ENCODE results near the gene STARD8.

STARD8 gene

GRCh38 chrX:68753218-68753617, 105.8 kb downstream of the STARD8 start:
- no peak for DNase-seq

- DNase-seq = no peak
Measured at GRCh38 chrX:68754406-68754805, 106.9 kb downstream of the STARD8 start.

DNA sequence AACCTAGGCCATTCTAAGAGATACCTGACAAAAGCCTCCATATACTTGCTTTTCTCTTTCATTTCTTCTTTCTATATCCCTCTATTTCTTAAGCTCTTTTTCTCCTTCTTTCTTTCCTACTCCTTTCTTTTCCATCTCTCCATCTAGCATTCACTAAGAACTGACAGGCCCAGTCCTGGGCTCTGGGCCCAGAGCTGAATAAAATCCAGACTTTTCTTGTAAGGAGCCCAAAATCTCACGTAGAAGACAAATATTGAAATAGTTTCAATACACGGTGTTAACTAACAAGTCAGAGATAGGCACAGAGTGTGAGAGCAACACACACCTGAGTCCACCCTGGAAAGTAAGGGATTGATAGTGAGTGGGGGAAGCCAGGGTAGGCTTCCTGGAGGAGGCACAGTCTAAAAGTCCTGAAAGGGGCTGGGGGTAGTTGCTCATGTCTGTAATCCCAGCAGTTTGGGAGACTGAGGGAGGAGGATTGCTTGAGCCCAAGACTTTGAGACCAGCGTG, 108.2 kb downstream of the STARD8 start:
- no peak for DNase-seq

DNA sequence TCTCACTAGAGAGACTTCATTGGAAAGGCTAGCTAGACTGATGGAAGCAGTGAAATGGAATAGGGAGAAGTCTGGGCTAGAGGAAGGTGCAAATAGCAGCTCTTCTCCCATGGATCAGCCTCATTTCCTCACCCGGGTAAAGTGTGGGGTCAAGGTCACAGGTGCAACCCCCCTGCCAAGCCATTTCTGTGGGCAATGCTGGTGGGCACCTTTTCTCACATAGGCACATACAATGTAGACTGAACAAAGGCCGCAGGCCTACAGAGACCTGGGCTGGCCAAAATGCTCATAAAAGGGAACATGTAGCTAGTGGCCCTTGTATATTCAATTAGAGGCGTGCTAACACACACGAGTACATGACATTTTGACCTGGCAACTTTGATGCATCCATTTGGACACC, 109.9 kb downstream of the STARD8 start:
- DNase-seq = no peak

- DNase-seq = no peak
Measured at GRCh38 chrX:68757731-68758130, 110.3 kb downstream of the STARD8 start.

DNA sequence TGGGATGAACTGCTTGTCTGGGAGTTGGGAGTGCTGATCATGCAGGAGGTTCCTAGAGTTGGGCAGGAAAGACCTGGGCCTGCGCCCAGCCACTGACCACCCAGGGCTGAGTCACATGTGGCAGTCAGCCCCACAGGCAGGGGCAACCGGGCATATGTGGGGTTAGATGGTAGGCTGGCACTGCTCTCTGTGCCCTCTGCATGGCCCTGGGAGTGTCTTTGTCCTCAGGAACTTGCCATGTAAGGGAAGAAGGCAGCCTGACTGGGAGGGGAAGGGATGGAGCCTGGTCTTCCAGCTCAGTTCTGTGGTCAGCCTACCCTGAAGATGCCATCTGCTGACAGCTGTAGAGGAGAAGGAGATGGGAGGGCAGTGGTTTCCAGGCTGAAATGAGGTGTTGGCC, 111.2 kb downstream of the STARD8 start:
- no peak for DNase-seq

DNA sequence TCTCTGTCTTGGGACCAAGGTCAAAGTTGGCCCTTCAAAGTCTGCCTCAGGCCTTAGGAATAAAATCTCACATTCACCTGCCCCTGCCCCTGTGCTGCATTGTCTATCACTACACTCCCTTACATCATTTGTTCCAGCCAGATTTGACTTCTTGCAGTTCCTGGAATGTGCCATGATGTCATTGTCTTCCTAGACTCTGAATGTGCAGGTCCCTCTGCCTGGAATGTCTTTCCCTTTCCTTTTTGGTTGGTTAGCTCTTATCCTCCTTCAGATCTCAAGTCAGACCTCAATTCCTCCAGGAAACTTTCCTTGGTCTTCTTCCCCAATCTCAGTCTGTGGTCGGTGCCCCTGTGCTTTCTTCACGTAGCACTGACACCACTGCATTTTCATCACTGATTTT, 113.6 kb downstream of the STARD8 start:
- no peak for DNase-seq

DNA sequence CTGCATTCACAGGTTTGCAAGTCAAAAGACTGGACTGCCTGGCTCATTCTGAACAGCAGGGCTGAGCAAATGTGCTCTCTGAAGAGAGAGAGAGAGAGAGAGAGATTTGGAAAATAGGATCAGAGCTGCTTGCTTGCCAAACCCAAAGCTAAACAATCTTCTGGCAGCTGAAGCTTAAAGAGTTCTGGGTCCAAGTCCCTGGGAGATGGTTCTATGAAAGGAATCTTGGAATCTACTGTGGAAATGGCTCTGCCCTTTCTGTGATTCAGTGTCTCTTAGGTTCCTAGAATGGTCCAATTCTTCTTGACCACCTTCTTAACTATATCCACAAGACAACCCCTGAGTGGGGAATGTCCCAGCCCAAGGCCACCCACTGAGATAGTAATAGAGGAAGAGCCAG, 115.3 kb downstream of the STARD8 start:
- DNase-seq = no peak

DNA sequence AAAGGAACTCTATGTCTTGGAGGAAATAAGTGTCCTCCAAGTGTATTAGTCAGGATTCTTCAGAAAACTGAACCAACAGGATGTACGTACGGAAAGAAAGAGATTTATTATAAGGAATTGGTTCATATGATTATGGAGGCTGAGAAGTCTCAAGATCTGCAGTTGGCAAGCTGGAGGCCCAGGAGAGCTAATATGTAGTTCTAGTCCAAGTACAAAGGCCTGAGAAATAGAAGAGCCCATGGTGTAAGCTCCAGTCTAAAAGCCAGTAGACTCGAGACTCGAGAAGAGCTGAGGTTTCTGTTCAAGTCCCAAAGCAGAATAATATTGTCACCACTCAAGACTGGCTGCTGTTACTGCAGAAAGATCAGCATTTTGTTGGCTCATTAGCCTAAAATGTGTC, 116.0 kb downstream of the STARD8 start:
- DNase-seq = no peak
